ENCODE data around the gene MIER2. TPM values are rescaled to one million over a fixed set of nuclear protein-coding genes. Genes with fewer than 3 reads are reported as not detected.

Gene MIER2
- total RNA-seq, 2 experiments from 2014 or later = 19.4 to 20.4 TPM

DNA sequence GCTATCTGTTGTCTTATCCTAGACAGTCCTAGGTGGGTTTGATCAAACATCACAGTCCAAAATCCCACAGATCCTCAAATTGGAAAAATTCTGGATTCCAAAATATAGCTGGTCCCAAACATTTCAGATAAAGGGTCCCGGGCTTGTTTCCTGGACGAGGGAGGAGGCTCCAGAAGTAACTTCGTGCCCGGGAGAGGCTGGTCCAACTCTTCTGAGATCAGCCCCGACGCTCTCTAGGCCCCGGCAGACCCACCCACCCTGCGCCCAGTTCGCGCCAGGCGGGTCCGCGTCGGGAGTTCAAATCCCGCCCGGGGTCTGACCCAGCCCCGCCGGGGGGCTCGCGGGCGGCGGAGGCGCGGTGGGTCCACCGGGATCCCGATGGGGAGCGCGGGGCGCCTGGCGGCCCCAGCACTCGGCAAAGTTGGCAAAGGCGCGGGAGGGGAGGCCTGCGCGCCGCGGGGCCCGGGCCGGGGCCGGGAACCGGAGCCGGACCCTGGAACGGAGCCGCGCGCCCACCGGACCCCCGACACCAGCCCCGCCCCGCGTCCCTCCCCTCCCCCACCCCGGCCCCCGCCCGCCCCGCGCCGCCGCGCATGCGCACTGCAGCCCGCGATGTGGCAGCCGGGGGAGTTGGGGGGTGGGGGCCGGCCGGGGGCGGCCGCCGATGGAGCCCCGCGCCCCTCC, 513 bp downstream of the MIER2 start:
- Mint-ChIP-seq H3K36me3 (ENCODE audit: low read depth) (peaks cover 11% of the 10 kb centered on the region), H3K4me3 (peak overlapping the region; percentile 67), H3K27me3 (ENCODE audit: low read depth) (peaks cover 9% of the 10 kb centered on the region), H3K27ac (peak overlapping the region; percentile 10), H3K4me1 (ENCODE audit: low read depth) (peaks cover 54% of the 10 kb centered on the region), H3K9me3 (peaks cover 3% of the 10 kb centered on the region)
- CTCF ChIA-PET = interaction anchor here (1.7 kb wide), 1 partner anchor 166 kb away, joined by 4 read pairs; no protein-coding TSS in a partner anchor
- intact Hi-C loops (cut with micrococcal nuclease) = loop anchor here (1.0 to 2.0 kb wide), 2 partner anchors 145 to 163 kb away; partner anchors contain the start of gene TPGS1
- no peak for DNase-seq

DNA sequence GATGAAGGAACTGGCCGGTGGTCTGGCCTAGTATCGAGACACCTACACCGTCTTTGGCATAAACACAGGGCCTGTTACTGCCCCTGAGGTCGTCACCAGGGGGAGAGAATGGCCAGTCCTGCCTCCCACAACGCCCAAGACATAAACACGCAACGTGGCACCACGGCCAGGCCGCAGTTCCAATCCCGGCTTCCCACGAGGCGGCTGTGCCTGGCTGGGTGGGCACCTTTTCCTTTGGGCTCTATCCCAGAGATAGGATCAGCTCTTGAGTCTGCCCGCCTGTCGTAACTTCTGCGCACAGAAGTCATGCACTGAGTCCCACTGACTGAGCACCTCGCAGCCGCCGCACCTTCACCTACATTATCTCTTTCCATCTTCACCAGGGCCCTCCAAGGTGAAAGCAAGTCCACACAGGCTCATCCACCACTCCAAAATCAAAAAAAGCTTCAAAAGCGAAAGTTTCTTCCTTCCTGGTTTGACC, 1.1 kb downstream of the MIER2 start:
- intact Hi-C loops (cut with micrococcal nuclease) = no loop called here
- H3K4me1 Mint-ChIP-seq (ENCODE audit: low read depth) = peaks cover 60% of the 10 kb centered on the region
- CTCF ChIA-PET = interaction anchor here (1.7 kb wide), 1 partner anchor 167 kb away, joined by 4 read pairs; no protein-coding TSS in a partner anchor
- peak overlapping the region; percentile 67 for H3K4me3 Mint-ChIP-seq
- H3K36me3 Mint-ChIP-seq (ENCODE audit: low read depth) = peaks cover 14% of the 10 kb centered on the region
- peak overlapping the region; percentile 10 for H3K27ac Mint-ChIP-seq
- H3K27me3 Mint-ChIP-seq (ENCODE audit: low read depth) = peaks cover 9% of the 10 kb centered on the region
- H3K9me3 Mint-ChIP-seq = peaks cover 3% of the 10 kb centered on the region
- DNase-seq = no peak

DNA sequence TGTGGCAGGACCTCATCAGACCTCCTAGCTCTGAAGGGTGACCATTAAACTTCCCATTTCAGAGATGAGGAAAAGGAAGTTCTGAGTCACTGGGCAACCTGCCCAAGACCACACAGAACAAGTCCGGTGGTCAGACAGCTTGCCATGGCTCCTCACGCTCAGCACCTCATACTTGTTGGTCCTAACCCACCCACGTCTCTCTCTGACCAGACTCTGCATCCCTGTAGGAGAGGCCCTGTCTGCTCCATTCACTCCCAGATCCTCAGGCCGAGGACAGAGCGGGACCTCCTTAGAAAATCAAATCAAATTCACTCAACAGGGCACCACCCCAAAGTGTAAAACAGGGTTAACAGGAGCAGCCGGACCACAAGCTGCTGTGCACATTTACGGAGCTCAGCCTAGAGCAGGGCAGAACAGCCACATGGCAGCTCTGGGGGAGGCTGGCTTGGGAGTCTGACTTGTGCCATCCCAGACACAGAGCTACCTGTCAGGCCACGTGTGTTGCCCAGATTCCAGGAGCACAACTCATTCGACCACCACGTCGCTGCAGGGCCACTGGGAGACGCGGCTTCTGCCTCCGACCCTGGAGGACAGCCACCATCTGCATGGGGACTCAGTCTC, 1.7 kb downstream of the MIER2 start:
- H3K9me3 Mint-ChIP-seq = peaks cover 3% of the 10 kb centered on the region
- CTCF ChIA-PET = no interaction called here
- H3K36me3 Mint-ChIP-seq (ENCODE audit: low read depth) = peaks cover 16% of the 10 kb centered on the region
- intact Hi-C loops (cut with micrococcal nuclease) = no loop called here
- DNase-seq = no peak
- peaks cover 62% of the 10 kb centered on the region for H3K4me1 Mint-ChIP-seq (ENCODE audit: low read depth)
- no peak overlapping the region for H3K27ac Mint-ChIP-seq
- peaks cover 9% of the 10 kb centered on the region for H3K27me3 Mint-ChIP-seq (ENCODE audit: low read depth)
- H3K4me3 Mint-ChIP-seq = peak overlapping the region; percentile 67

DNA sequence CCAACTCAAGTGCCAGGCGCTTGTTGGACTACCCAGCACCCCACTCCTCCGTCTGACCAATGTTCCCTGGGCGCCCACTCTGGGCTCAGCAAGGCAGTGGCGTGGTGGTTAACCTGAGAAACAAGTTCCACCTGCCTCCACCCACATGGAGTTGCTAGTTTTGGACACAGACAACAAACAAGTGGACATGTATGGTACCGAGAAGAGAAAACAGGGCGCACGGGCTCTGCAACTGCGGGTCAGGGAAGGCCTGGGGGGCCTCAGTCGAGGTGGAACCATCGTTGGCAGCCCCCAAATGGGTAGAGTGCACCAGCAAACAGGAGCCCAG, 2.5 kb downstream of the MIER2 start:
- Mint-ChIP-seq H3K4me3 (peak overlapping the region; percentile 24), H3K9me3 (peaks cover 3% of the 10 kb centered on the region), H3K27ac (no peak overlapping the region), H3K36me3 (ENCODE audit: low read depth) (peaks cover 19% of the 10 kb centered on the region), H3K27me3 (ENCODE audit: low read depth) (peaks cover 9% of the 10 kb centered on the region), H3K4me1 (ENCODE audit: low read depth) (peaks cover 64% of the 10 kb centered on the region)
- DNase-seq = no peak
- intact Hi-C loops (cut with micrococcal nuclease) = no loop called here
- CTCF ChIA-PET = no interaction called here

DNA sequence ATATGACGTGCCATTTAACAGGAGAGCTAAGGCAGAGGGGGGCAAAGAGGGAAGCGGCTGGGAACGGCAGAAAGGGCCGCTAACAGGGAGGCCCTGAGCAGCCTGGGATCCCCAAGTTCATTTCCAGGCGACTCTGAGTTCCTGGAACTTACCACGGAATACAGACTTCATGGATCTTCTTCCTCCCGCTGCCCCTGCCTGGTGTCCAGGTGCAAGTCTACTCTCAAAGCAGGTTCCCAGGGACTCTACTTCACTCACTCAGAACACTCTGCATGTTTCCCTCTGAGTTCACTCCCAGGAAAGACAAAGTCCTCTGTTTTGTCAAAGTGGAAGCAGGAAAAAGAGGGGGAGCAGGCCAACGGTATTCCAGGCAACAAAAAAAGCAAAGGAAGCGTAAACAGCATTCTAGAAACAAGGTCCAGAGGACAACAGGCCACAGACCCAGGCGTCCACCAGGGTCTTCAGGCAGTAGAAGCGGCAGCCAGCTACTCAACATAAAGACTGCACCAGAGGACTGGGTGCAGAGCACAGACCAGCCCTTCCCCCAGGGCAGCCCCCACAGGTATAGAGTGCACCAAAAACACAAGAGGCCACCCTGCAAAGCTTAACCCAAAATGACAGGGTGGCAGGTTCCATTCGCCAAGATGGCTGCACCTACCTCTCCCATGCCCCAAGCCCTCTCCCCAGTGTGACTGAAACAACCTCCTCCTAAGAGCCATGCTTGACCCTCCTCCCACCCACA, 3.0 kb downstream of the MIER2 start:
- Mint-ChIP-seq H3K27me3 (ENCODE audit: low read depth) (peaks cover 9% of the 10 kb centered on the region), H3K27ac (no peak overlapping the region), H3K9me3 (peaks cover 3% of the 10 kb centered on the region), H3K36me3 (ENCODE audit: low read depth) (peaks cover 22% of the 10 kb centered on the region), H3K4me1 (ENCODE audit: low read depth) (peaks cover 64% of the 10 kb centered on the region), H3K4me3 (no peak overlapping the region)
- no peak for DNase-seq
- CTCF ChIA-PET = no interaction called here
- intact Hi-C loops (cut with micrococcal nuclease) = no loop called here

DNA sequence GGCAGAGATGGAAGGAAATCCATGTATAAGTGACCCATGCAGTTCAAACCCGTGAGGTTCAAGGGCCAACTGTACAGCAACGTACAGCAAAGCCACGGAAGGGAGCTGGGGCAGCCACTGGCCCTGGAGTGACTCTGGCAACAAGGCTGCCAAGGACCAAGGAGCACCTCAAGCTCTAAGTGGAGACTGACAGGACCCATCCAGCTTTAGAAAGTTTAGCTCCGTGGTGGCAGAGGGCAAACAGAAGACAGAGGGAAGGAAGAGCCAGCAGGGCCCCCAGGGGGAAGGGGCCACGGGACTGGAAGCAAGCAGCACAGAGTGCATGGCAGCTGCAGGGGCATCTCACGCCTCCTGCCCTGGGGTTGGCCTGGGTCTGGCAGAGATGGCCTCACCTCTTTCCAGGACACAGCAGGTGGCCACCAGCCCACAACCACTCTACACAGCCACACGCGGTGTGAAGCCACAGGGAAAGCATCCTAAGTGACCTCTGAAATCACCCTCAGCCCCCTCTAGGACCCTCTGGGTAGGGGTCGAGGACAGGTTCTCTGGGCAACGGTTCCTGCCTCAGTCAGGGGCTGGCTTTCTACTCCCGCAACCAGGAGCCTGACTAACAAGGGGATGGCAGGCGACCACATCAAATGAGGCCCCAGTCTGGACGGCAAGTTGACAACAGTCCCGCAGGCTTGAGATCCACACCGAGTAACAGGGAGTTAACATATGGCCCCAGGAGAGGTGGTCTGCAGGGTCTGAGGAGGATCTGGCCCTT, 3.8 kb downstream of the MIER2 start:
- H3K27ac Mint-ChIP-seq = no peak overlapping the region
- H3K9me3 Mint-ChIP-seq = peaks cover 3% of the 10 kb centered on the region
- intact Hi-C loops (cut with micrococcal nuclease) = no loop called here
- H3K4me1 Mint-ChIP-seq (ENCODE audit: low read depth) = peaks cover 64% of the 10 kb centered on the region
- H3K27me3 Mint-ChIP-seq (ENCODE audit: low read depth) = peaks cover 5% of the 10 kb centered on the region
- DNase-seq = no peak
- CTCF ChIA-PET = no interaction called here
- peaks cover 22% of the 10 kb centered on the region for H3K36me3 Mint-ChIP-seq (ENCODE audit: low read depth)
- no peak overlapping the region for H3K4me3 Mint-ChIP-seq

DNA sequence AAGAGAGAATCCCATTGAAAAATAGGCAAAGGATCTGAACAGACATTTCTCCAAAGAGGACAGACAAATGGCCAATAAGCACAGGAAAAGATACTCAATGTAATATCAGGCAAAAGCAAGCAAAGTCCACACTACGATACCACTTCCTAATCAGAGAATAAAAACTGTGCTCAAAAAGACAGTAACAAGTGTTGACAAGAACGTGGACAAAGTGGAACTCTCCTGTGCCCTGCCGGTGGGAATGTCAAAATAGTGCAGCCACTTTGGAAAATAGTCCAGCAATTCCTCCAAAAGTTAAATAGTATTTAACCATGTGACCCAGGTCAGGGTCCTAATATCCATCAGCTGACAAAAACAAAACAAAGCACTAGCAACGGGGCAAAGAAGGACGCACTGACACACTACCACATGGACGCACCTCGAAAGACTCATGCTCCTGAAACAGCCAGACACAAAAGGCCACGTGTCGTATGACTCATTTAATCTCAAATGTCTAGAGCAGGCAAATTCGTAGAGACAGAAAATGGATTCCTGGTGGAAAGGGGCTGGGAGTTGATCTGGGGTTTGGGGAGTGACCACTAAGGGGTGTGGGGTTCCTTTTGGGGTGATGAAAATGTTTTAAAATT, 5.2 kb downstream of the MIER2 start:
- intact Hi-C loops (cut with micrococcal nuclease) = no loop called here
- DNase-seq = no peak
- H3K27me3 Mint-ChIP-seq (ENCODE audit: low read depth) = no peaks in the 10 kb centered on the region
- CTCF ChIA-PET = interaction anchor here (0.8 kb wide), 1 partner anchor 167 kb away, joined by 3 read pairs; no protein-coding TSS in a partner anchor
- H3K4me1 Mint-ChIP-seq (ENCODE audit: low read depth) = peaks cover 55% of the 10 kb centered on the region
- no peaks in the 10 kb centered on the region for H3K9me3 Mint-ChIP-seq
- H3K36me3 Mint-ChIP-seq (ENCODE audit: low read depth) = peaks cover 22% of the 10 kb centered on the region
- H3K27ac Mint-ChIP-seq = no peak overlapping the region
- H3K4me3 Mint-ChIP-seq = no peak overlapping the region

DNA sequence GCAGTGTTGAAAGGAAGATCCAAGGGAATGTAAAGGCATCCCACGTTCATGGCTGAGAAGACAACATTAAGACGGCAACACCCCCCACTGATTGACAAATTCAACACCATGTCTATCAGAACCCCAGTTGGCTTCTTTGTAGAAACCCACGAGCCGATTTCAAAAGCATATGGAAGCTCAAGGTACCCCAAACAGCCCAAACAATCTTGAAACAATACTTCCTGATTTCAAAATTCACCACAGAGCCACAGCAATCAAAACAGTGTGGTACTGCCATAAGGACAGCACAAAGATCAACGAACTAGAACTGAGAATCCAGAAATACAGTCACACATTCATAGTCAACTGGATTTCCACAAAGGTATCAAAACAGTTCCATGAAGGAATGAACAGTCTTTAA, 6.2 kb downstream of the MIER2 start:
- intact Hi-C loops (cut with micrococcal nuclease) = no loop called here
- no peak overlapping the region for H3K4me3 Mint-ChIP-seq
- CTCF ChIA-PET = no interaction called here
- H3K27ac Mint-ChIP-seq = no peak overlapping the region
- peaks cover 50% of the 10 kb centered on the region for H3K4me1 Mint-ChIP-seq (ENCODE audit: low read depth)
- no peaks in the 10 kb centered on the region for H3K9me3 Mint-ChIP-seq
- H3K36me3 Mint-ChIP-seq (ENCODE audit: low read depth) = peaks cover 23% of the 10 kb centered on the region
- no peaks in the 10 kb centered on the region for H3K27me3 Mint-ChIP-seq (ENCODE audit: low read depth)
- DNase-seq = no peak

DNA sequence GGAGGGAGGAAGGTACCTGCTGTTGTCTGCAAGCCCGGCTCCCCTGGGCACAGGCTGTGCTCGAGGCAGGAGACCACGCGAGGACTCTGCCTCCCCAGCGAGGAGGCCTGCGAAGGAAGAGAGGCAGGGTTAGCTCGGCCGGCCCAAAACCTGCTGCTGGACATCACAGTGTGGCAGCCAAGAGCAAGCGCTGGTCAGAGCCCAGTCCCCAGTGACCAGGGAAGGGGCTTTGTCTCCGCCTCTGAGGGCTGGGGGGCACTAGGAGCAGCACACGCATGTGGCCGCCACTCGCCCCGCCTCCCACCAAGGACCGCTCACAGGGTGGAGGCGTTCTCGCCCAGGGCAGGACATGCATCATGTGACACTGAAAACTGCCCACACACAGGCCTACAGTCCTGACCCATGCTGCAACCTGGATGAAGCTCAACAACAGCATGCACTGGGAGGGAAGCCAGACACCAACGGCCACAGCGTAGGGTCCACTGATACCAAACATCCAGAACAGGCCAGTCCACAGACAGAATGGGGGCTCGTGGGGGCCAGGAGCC, 8.5 kb downstream of the MIER2 start:
- peaks cover 27% of the 10 kb centered on the region for H3K4me1 Mint-ChIP-seq (ENCODE audit: low read depth)
- DNase-seq = no peak
- CTCF ChIA-PET = no interaction called here
- peaks cover 22% of the 10 kb centered on the region for H3K36me3 Mint-ChIP-seq (ENCODE audit: low read depth)
- H3K27me3 Mint-ChIP-seq (ENCODE audit: low read depth) = no peaks in the 10 kb centered on the region
- H3K27ac Mint-ChIP-seq = no peak overlapping the region
- H3K9me3 Mint-ChIP-seq = no peaks in the 10 kb centered on the region
- H3K4me3 Mint-ChIP-seq = no peak overlapping the region
- intact Hi-C loops (cut with micrococcal nuclease) = no loop called here

DNA sequence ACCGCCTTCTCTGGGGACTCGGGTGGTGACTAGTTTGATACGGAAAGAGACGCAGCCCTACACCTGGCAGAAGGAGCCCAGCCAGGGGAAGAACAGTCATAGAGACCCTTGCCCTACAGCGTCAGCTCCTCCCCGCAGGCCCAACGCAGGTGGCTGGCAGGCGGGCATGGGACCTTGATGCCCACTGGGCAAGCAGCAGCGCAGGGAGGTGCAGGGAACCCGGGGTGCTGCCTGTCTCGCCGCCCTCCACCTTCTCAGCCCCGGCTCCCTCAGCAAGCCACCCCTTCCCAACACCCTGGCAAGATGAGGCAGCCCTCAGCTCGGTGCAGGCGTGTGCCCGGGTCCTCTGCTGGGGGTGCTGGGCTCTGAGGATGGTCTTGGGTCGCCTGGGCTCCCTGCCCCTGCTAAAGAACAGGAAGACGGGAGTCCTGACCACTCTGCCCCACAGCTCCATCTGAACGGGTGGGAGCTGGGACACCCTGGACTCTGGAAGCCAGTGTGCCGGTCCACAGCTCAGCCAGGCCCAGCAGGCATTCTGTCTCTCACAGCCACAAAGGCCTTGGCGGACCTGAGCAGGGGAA, 9.0 kb downstream of the MIER2 start:
- peaks cover 24% of the 10 kb centered on the region for H3K36me3 Mint-ChIP-seq (ENCODE audit: low read depth)
- H3K9me3 Mint-ChIP-seq = no peaks in the 10 kb centered on the region
- no peak for DNase-seq
- H3K27me3 Mint-ChIP-seq (ENCODE audit: low read depth) = no peaks in the 10 kb centered on the region
- no peak overlapping the region for H3K4me3 Mint-ChIP-seq
- H3K27ac Mint-ChIP-seq = no peak overlapping the region
- CTCF ChIA-PET = no interaction called here
- intact Hi-C loops (cut with micrococcal nuclease) = no loop called here
- peaks cover 21% of the 10 kb centered on the region for H3K4me1 Mint-ChIP-seq (ENCODE audit: low read depth)

DNA sequence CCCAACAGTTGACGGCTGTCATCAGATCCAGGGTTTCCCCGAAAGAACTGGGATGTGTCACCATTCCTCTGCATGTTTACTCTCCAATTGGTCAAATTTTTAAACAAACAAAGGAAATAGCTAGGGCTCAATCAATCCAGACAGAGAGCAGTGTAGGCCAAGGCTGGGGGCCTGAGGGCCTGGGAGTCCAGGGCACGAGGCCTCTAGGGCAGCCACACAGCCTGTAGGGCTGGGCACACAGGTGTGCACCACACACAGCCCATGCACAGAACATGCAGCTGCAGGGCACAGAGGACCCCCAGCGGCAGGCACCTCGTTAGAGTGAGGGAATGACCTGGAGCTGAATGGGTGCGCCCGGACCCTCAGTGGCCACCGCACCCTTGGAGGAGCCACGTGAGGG, 9.5 kb downstream of the MIER2 start:
- no peak for DNase-seq
- CTCF ChIA-PET = no interaction called here
- peaks cover 18% of the 10 kb centered on the region for H3K4me1 Mint-ChIP-seq (ENCODE audit: low read depth)
- intact Hi-C loops (cut with micrococcal nuclease) = no loop called here
- no peaks in the 10 kb centered on the region for H3K9me3 Mint-ChIP-seq
- H3K36me3 Mint-ChIP-seq (ENCODE audit: low read depth) = peaks cover 25% of the 10 kb centered on the region
- no peak overlapping the region for H3K4me3 Mint-ChIP-seq
- H3K27ac Mint-ChIP-seq = no peak overlapping the region
- no peaks in the 10 kb centered on the region for H3K27me3 Mint-ChIP-seq (ENCODE audit: low read depth)

Measured in activated naive CD4-positive, alpha-beta T cell treated with anti-CD3 and anti-CD28 coated beads for 36 hours (primary cell).